GM12872 (cell line): ENCODE results near the gene RPH3AL.

ENCODE experiments used
- TF ChIP-seq, protein P1 (sequence below): IDR thresholded peaks from 3 replicates; pipeline ENCODE4 v1.5.1; 2011; ENCODE audit warnings: low read depth, mild to moderate bottlenecking, low read length, moderate library complexity; ENCODE audit not compliant: insufficient read depth

Gene RPH3AL

DNA sequence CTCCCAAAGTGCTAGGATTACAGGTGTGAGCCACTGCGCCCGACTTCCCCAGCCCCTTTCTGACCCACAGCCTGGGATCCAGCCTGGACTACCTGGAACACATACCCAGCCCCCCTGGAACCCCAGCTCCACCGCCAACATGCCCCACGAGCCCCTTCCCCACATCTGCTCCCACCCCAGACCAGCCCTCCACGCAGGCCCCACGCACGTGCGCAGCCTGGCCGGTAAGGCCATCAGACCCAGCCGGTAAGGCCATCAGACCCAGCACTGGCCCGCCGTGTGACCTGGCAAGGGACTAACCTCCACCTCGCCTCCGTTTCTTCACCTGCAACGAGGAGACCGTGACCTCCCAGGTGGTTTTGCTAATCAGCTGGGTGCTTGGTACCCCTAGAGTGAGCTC, 46.5 kb downstream of the RPH3AL start:
- TF ChIP-seq, protein P1, sequence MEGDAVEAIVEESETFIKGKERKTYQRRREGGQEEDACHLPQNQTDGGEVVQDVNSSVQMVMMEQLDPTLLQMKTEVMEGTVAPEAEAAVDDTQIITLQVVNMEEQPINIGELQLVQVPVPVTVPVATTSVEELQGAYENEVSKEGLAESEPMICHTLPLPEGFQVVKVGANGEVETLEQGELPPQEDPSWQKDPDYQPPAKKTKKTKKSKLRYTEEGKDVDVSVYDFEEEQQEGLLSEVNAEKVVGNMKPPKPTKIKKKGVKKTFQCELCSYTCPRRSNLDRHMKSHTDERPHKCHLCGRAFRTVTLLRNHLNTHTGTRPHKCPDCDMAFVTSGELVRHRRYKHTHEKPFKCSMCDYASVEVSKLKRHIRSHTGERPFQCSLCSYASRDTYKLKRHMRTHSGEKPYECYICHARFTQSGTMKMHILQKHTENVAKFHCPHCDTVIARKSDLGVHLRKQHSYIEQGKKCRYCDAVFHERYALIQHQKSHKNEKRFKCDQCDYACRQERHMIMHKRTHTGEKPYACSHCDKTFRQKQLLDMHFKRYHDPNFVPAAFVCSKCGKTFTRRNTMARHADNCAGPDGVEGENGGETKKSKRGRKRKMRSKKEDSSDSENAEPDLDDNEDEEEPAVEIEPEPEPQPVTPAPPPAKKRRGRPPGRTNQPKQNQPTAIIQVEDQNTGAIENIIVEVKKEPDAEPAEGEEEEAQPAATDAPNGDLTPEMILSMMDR: no peak

DNA sequence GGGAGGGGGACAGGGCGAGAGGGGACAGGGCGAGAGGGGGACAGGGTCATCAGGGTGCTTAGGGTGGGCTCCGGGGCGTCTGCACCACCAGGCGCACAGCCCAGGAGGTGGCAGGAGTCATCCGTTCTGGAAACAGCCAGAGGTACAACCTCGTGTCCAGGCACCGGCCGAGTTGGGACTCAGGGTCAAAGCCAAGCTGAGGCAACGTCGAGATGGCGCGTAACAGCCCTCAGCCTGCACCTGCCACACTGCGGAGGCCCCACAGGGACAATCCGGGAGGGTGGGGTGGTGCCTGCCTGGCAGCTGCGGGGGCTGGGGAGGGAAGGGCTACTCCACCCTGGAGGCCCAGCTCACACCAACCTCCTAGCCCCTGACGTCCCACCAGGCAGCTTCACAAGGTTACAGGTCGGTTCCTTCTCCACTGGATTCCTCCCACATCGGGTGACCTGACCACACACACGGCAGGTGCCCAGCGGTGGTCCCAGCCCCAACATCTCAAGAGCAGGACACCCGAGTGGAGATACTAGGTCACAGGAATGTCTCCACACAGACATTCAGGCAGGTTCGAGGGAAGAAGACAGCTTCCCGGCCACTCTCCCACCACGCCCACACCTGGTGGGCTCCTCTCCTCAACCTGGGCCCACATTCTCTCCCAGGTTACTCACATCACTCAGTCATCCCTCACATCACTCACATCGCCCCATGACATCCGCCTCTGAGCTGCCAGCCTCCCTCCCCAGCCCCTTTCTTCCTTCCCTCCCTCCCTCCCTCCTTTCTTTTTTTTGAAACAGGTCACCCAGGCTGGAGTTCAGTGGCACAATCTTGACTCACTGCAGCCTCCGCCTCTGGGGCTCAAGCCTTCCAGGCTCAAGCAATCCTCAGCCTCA, 47.3 kb downstream of the RPH3AL start:
- TF ChIP-seq, protein P1: no peak

DNA sequence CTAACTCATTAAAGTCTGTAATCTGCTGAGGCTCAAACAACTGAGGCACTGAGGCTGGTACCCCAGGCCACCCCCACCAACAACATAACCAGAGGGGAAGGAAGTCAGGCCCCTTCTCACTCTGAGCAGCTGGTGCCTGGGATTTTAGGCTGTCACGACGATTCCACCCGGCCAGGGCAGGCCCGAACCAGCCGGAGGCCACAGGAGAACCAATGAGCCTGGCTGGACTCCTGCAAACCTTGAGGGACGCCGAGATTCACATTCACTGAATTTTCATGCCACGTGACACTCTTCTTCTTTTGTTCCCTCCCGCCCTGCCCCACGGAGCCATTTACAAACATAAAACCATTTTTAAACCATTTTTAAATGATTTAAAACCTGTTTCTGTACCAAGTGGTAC, 48.1 kb downstream of the RPH3AL start:
- TF ChIP-seq, protein P1: no peak

DNA sequence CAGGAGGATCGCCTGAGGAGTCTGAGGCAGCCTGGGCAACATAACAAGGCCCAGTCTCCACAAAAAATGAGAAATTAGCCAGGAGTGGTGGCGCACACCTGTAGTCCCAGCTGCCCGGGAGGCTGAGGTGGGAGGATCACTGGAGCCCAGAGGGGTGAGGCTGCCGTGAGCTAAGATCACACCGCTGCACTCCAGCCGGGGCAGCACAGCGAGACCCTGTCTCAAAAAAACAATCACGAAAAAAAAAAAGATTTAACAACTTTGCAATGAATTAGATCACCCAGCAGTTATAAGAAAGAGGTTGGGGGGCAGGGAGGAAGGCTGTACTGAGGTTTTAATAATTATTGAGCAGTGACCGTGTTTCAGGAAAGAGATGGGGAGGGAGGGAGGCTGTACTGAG, 49.4 kb downstream of the RPH3AL start:
- TF ChIP-seq, protein P1: no peak

DNA sequence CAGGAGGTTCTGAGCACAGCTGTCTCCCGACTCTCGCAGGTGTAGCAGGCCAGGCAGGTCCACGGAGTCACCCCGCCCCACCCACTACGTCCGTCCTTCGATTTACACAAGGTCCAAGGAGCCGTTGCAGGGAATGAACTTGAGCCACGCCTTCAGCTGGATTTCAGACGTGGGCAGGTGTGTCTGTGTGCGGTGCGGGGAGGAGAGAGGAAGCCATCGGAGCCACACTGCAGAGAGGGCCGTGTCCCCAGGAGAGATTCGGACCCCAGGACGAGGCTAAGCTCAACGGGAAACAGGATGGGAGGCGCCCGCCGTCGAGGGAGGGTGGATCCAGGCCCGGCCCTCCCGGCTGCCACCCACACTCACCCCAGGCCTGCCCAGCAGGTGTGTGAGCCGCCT, 50.3 kb downstream of the RPH3AL start:
- TF ChIP-seq, protein P1: no peak

DNA sequence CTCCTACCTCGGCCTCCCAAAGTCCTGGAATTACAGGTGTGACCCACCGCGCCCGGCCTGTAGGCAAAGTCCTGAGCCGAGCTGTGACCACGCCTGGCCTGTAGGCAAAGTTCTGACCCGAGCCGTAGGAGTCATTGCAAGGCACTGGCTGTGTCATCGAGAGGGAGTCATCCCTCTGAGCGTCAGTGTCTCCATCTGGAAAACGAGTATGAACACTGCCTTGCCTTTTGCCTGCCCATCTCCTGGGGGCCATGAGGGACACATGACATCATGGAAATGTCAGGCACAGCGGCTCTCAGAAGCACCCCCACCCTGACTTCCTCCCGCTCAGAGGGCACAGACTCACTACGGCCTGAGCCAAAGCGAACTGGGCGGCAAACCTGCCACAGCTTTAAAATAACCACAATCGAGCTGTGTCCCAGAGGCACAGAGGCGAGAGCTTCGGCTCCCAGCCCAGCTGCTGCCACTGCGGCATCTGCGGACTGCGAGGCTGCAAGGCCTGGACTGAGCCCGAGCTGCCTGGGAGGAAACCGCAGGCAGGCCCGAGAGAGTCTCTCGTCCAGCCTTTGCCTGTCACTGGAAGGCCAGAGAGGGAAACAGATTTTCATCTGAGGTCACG, 50.8 kb downstream of the RPH3AL start:
- TF ChIP-seq, protein P1: no peak

DNA sequence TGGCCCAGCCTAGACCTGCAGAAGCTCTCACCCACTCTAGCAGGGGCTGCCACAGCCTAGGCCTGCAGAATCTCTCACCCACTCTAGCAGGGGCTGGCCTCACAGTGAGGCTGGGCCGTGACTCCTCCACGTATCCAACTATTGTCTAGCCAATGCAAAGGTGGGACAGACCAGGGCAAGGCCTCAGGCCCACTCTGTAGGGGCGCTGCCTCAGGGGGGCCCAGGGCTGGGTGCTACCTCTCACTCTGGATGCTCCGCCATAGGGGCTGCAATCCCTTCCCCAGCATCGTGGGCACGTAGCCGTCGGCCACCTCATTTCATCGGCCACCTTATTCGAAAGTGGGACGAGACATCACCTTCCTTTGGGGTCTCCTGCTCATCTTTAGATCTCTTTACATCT, 51.7 kb downstream of the RPH3AL start:
- TF ChIP-seq, protein P1: no peak
